Measurements from ENCODE around the gene KDELR3.

GRCh38 chr22:38519453-38520250, 51.8 kb downstream of the KDELR3 start:
- TF ChIP-seq CTCF (optimal IDR thresholded peaks at IDR 0.05 in 1 of 3, IDR thresholded peaks at IDR 0.05 in 1 of 3, conservative IDR thresholded peaks at IDR 0.05 in 1 of 3; ENCODE audit: extremely low read depth in 1 of 3, insufficient read depth in 2 of 3, low read length in 3 of 3) (no peak), EZH2 (IDR thresholded peaks at IDR 0.05; ENCODE audit: low read length) (no peak)

Measured in keratinocyte (primary cell).